ENCODE results near the gene ANKLE1.
A peak's percentile ranks its signal among the peaks of the same experiment; 100 is the strongest.

The ANKLE1 gene

DNA sequence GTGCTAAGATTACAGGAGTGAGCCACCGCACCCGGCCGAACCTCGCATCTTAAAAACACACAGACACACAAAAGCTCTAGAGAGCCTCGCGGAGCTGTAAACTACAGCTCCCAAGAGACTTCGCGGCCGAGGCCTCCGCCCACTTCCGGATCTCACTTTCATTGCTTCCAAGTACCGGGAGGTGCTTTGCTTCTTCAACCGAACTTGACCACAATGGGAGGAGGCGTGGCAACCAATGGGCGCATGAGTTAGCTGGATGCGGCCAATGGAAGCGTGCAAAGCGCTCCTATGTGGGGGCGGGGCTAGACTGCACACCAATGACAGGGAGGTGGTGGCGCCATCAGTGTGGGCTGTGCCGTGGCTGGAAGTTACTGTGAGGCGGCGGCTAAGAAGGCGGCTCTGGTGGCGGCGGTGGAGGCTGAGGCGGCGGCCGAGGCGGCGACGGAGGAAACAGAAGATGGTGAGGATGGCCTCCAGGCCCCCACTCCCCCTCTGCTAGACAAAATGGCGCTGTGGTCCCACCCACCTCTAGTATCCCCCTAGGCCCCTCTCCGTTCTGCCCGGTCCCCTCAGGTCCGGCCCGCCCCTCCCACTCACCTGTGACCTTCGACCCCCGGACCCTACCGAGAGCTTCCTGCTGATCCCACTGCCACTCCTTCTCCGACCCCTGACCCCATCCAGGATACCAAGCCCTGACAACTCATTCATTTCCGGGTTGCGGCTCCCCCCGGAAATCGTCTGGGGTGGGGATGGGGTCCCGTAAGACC is 27.7 kb downstream of the ANKLE1 start, which contains the start of gene DDA1:
Gene DDA1, plus strand, starts transcription at position 366 of the 767 bp plus-strand sequence. Its CDS starts 92 bp downstream, at position 458.
- peak; percentile 99 for DNase-seq

DNA sequence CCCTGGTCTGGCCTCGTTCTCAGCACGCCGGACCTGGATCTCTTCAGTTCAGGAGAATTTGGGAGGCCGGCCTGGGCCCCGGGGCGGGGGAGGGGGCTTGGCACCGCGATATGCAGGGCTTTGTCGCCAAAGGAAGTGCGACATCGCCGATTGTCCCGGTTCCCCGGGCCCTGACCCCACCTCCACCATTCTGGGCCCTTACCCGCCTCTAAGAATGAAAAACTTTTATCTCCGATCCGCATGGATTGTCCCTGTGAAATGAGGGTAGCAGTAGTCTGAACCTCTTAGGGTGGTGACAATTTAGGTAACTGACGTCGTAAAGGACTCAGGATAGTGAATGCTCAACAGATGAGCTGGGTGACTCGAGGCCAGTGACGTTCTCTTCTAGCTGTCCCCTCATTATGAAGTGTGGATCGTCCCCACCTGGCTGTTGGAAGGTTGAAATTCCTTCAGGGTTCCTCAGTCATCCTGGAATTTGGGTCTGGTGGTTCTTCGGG is 28.3 kb downstream of the ANKLE1 start:
- DNase-seq = no peak

DNA sequence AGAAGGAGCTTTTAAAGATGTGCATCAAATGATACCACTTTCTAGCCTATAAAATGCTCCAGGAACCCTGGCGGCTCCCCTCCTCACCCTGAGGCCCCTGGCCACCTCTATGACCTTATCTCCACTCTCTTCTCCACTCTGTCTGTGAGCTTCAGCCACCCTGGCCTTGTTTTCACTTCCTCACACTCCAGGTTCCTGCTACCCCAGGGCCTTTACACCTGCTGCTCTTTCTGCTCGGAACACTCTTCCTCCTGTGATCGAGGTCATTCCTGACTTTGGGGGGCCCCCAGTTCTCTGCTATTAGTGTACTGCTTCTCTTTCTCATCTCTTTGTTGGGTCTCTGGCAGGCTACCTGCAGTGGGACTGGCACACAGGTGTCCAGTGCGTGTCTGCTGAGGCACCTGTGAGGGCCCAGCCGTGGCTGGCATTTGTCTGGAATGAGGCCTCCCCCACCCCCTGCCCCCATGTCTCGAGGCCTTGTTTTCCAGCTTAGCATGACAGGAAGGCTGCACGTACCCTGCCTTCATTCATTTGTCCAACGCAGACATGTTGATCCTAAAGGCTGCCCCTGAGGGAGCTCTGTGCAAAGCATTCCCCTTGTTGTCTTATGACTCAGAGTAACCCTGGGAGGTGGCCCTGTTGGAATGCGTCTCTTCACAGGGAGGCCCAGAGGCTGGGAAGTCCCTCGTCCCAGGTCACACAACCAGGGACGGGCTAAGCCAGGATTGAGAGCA is 29.9 kb downstream of the ANKLE1 start:
- DNase-seq = no peak

DNA sequence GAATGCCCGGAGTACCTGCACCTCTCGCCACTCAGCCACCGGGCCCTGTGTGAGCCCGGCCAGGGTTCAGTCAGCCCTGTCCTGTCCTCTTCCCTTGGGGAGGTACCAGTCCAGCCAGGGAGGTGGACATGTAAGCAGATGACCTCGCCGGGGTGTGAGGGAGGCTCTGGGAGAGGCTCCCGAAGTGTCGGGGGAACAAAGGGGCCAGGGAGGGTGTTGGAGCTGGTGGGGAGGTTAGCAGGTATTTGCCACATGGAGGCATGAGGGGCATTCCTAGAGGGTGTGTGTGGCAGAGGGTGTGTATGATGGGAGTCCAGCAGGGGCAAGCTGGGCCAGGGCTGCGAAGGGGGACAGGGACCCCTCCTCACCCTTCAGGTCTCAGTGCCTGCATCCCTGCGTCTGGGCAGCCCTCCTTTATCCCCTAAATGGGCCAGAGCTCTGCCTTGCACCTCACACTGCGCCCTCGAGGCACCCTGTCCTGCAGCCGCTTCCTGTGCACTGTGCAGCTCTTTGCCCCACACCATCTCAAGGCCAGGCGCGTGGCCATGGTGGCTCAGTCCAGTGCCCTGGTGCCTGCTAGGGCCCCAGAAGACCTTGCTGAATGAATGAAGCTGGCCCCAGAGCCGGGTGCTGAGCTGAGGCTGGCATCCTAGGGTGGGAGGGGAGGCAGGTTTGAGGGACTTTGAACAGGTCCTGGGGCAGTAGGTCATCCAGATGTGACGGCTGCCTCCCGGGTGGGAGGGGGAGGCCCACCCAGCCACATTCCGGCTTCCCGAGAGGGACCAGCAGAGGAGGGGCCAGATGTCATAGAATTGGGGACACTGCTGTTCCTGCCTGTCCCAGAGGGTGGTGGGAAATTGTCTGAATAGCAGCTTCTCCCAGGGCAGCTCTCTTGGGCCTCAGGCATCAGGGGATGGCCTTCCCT is 30.8 kb downstream of the ANKLE1 start:
- no peak for DNase-seq

DNA sequence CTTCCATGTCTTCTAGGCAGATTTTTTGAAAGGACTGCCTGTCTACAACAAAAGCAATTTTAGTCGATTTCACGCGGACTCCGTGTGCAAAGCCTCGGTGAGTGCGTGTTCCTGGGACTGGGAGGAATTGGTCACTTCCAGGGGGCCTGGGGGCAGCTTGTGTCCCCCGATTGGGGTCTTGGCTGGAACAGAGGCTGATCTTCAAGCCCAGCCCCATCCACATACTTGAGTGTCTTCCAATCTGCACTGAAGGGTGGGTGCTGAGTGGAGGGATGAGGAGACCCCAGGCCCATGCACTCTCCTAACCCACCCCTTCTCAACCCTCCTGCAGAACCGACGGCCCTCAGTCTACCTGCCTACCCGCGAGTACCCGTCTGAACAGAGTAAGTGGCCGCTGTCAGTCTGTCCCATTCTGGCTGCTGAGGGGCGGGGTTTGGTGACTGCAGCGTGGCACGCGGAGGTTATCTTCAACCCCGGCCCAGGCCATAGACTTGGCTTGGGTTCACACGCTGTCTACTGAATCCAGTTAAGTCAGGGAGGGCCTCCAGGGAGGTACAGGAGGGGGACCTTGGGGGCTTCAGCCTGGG is 32.4 kb downstream of the ANKLE1 start:
- no peak for DNase-seq

DNA sequence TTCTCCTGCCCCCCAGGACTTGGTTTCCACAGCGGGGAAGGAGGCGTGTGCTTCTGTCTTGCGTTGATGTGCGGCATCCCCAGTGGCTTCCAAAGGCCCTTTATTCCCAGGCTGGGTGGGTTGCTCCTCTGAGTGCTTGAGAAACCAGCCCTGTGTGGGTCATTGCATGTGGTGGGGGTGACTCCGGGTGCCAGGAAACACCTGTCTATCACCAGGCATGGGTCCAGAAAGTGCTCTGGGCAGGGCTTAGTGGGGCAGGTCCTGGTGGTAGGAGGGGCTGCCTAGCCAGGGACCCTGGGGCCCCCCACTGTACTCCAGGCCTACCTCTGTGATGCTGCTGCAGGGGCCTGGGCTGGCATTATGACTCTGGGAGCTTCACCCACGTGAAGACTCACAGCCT is 37.3 kb downstream of the ANKLE1 start:
- no peak for DNase-seq

DNA sequence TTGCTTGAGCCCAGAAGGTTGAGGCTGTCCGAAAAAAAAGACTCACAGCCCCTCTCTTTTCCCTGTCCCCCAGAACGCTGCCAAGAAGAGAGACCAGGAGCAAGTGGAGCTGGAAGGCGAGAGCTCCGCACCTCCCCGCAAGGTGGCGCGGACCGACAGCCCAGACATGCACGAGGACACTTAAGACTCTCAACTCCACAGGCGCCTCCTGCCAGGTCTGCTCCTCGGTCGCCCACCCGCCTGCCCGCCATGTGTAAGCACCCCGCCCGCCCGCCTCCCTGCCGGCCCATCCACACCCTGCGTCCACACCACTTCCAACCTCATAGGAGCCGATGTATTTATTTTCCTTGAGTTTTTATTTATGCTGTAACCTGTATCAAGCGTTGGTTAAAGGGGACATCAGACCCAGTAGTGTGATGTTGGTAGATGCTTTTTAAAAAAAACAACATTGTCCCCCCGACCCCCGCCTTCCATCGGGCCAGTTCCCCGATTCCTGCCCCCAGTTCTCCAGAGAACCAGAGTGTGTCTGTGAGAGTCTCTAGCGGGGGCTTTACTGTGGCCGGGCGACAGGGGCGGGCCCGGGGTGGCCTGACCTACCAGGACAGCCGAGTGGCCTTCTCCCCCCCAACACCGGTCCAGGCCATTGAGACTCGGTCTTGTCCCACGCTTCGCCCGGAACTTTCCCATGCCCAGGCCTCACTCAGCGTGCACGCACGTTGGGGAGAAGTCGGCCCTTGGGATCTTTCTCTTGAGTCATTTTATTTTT is 38.0 kb downstream of the ANKLE1 start:
- no peak for DNase-seq

DNA sequence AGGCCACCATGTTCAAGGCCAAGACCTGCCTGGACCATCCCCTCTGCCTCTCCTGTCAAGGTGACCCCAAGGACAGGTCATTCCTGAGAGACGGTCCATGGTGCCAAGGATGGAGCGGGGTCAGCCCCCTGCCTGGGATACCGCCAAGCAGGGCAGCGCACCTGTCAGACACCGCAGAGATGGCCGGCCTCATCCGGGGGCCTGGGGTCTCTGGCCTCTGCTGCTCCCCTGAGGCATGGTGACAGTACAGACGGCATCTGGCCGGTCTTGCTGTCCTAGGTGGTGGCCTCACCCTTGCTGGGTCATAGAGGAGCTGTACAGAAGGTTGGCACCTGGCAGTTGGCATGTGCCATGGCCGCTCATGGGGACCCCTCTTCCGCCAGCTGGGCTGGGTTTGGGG is 38.7 kb downstream of the ANKLE1 start:
- DNase-seq = no peak

DNA sequence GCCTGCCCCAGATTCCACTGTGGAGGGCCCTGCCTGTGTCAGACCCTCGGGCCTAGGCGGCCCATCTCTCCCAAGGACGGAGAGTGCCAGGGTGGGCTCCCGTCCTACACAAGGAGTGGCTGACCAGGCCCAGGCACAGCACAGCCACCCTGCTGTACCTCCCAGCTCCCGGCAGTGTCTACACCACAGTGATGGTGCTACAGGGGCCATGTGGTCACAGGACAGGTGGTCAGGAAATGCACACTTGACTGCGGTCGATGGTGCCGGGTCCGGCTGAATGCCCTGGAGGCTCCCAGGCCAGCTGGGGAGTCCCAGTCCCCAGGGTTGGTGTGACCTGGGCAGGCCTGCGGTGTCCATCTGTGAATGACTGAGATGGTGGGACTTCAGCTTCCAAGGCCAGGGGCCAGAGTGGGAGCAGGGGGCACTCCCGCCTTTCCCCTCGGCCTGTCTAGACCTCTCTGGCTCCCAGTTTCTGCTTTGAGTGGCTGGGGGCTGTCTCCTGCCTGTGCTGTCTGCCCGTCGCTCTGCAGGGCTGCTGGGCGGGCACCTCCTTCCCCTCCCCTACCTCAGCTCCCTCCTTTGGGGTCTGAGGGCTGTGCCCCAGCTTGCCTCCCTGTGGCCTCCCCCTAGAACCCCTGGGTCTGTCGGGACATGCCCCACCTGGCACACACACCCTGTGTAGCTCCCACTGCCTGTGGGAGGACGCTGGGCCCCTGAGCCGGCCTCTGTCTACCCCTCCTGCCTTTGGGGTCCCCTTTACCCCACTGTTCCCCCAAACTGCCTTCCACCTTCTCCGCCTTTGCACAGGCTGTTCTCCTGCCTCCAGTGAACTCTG is 40.2 kb downstream of the ANKLE1 start:
- no peak for DNase-seq

DNA sequence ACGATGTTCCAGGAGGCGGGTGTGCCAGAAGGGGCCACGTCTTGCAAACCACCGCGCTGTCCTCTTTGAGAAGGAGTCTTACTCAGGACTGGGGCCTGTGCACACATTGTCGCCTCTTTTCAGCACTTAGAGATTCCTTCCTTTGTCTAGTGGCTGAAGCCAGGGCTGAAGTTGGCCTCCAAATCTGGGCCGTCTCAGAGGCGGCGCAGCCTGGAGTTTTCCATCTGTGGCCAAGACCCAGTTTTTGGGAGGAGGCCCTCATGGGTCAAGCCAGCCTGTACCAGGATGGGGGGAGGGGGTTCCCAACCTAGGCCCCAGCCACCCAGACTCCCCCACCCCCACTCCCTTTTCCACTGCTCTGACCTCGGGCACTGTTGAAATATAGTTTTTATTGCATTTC is 41.2 kb downstream of the ANKLE1 start:
- DNase-seq = no peak

DNA sequence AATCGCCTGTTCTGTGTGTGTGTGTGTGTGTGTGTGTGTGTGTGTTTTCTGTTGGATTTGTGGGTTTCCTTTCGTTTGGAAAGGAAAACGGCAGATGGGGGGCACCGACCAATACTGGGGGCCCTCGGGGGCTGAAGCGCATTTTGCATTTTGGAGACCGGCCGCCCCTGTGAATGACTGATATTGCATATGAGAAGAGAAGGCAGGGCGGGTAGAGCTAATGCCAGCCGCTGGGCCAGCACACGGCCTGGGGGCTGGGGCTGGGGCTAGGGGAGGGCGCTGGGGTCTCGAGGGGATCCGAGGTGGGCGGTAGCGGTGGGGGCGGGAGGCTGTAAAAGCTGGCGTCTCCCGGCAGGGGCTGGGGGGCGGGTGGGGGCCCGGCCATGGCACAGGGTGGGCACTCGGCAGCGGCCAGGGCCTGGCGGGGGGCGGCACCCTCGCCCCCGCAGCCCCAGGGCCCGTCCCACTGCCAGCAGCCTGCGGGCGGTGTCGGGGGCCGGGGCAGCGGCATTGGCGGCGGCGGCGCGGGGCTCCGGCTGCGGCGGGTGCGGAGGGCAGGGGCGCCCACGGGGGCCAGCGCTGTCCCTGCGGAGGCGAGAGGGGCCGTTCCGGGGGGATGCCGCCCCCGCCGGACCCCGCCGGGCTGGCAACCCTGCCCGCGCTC is 41.7 kb downstream of the ANKLE1 start:
- DNase-seq = no peak

DNA sequence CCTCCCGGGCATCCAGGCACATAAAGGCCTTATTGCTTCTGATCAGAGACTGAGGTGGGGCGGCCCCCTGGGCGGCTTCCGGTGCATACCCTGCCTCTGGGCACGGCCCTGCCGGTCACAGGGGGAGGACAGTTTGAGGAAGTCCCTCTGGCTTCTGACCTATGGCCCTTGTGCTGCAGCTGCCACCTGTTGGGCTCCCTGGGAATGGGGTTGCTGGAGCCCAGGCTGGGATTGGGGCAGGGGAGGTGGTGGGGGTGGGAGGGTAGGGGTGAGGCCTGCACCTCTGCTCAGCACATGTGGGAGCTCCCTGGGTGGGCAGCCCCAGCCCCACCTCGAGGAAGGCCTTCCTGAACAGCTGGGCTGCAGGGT is 42.2 kb downstream of the ANKLE1 start:
- no peak for DNase-seq

DNA sequence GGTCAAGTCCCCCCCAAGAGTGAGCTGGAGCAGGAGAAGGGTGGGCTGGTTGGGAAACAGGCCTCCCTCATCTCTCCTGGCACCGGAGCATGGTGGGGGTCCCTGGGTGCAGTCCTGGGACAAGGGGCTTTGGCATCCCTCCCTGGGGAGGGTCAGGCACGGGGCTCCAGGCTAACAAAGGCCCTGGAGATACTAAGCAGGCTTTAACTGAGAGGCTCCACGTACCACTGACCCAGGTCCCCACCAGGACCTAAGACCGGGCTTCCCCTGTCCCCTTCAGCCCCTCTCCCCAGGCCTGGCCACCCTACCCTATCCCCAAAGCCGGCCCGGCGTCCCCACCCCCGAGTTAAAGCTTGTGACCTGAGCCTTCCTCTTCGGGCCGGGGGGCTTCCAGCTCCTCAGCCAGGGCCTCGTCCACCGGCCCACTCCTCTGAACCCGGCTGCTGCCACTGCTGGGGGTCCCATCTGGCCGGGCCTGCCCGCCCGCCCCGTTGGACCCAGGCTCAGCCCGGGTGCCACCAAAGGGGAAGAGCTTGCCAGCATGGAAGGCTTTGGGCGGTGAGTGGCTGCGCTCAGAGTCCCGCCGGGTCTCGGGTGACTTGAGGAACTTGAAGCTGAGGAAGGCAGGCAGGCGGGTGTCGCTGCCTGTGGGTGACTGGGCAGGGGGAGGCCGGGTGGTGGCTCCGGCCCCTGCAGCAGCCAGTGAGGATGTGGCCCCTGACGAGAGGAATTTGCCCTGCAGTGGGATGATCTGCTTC is 42.8 kb downstream of the ANKLE1 start:
- DNase-seq = no peak

DNA sequence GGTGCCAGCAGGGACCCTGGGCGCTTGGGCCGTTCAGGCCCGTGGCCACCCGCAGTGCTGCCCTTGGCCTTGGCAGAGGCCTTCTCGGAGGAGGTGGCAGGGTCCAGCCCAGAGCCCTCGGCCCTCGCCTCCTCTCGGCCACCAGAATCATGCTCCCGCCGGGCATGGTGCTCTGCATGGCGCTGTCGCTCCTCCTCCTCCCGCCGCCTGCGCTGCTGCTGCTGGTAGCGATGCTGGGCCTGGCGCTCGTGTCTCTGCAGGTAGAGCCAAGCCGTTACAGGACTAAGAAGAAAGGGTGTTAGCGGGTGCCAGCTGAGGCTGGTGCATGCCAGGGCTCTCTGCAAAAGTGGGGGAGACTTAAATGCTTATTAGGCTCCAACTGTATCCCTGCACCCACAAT is 43.4 kb downstream of the ANKLE1 start:
- no peak for DNase-seq

DNA sequence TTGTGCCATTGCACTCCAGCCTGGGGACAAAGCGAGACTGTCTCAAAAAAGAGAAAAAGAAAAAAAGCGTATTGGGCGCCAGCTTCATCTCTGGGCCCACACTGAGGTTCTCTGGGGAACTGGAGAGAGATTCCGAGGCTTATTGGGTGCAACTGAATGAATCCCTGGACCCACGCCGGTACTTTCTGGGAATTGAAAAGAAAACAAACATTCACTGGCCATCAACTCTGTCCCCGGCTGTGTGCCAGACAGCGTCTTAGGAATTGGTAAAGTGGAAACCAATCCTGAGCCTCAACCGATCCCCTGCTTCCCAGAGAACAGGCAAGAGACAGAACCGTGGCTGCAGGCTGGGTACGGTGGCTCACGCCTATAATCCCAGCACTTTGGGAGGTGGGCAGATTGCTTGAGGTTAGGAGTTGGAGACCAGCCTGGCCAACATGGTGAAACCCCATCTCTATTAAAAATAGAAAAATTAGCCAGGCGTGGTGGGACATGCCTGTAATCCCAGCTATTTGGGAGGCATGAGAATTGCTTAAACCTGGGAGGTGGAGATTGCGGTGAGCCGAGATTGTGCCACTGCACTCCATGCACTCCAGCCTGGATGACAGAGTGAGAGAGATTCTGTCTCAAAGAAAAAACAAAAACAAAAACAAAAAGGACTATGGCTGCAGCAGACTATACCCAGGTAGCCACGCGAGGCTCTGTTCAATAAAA is 44.3 kb downstream of the ANKLE1 start:
- no peak for DNase-seq

DNA sequence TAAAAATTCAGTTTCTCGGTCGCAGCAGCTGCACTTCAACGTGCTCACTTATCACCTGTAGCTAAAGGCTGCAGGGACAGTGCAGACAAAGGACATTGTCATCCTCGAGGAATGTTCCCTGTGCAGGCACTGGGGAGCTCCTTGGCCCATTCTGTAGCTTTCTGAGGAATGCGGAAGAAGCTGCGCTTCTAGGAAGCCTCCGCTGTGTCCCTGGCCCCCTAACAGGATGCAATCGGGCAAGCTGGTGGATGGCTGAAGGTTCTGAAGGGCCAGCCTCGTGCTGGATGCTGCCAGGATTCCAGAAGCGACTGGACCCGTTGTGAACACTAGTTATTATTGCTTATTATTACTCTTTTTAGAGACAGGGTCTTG is 44.9 kb downstream of the ANKLE1 start:
- DNase-seq = no peak

DNA sequence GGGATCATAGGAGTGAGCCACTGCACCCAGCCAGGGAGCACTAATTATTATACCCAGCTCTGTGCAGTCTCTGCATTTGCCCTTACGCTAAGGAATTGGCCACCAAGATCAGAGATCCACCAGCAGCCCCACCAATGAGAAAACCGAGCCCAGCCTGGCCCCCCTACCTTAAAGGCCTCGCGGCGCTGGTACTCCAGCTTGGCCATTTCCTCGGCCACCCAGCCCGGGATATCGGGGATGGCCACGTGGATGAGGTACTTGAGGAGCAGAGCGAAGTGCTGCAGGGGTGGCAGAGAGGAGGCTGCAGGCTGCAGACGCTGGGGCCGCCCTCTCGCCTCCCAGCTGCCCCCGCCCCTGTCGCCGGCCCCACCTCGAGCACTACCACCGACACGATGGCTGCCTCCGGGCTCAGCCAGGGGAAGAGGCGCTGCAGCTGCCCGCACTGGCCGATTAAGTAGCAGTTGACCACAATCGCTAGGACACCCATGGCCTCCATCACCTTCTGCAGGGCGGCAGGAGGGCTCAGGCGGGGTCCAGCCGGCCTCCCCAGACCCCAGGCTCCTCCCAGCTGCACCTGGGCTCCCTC is 45.5 kb downstream of the ANKLE1 start:
- no peak for DNase-seq

DNA sequence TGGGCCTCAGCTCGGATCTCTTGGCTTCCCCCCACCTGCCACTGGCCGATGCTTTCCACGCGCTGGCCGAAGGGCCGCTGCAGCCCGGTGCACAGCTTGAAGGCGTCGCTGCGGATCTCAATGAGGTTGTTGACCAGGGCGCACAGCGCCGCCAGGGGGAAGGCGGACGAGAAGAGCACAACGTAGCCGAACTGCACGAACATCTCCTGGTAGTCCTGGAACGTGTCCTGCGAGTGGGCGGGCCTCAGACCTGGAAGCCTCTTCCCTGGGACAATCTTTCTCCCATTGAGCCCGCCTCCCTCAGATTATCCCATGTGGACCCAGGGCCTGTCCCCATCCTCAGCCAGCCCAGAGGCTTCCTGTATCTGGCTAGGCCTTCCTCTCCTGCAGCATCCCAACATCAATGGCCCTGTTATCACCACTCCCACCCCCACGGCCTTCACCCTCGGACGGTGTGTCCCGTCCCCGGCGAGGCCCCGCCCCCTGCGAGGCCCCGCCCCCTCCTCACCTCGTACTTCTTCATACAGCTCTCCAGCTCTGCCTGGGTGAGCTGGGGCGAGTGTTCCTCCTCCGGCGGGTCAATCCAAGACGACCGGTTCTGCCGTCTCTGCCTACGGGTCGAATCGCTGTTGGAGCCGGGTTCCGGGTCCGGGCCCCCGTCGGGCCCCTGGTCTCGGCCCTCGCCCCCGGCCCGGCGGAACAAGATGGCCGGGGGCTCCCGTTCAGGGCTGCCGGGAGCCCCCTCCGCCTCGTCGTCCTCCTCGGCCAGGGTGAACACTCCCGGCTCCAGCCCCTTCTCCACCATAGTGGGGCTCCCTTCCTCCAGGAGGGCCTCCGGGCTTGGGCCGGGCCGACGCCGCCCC is 46.2 kb downstream of the ANKLE1 start:
- DNase-seq = no peak
